Pons (tissue), 1 donor: Measurements from ENCODE around the gene TENM3.

ENCODE experiments used
- DNase-seq: peaks from one replicate; pipeline ENCODE4 v3.0.0-alpha.2; 2016; ENCODE audit warnings: low spot score

TENM3 gene

GRCh38 chr4:182567119-182567518 lies 323.9 kb downstream of the TENM3 start:
- DNase-seq, result no peak

- DNase-seq, result no peak
These were observed 326.4 kb downstream of the TENM3 start for GRCh38 chr4:182569561-182569960.

GRCh38 chr4:182574706-182575105 lies 331.5 kb downstream of the TENM3 start:
- no peak for DNase-seq

- no peak for DNase-seq
These were observed 332.0 kb downstream of the TENM3 start for GRCh38 chr4:182575225-182575624.

- DNase-seq, result no peak
These were observed 333.5 kb downstream of the TENM3 start for GRCh38 chr4:182576601-182577289.

GRCh38 chr4:182577411-182577810 lies 334.2 kb downstream of the TENM3 start:
- DNase-seq, result no peak

GRCh38 chr4:182578402-182578801 lies 335.2 kb downstream of the TENM3 start:
- DNase-seq, result no peak

GRCh38 chr4:182582245-182582644 lies 339.0 kb downstream of the TENM3 start:
- DNase-seq, result no peak

GRCh38 chr4:182583703-182584415 lies 340.7 kb downstream of the TENM3 start:
- DNase-seq, result no peak

- no peak for DNase-seq
These were observed 342.1 kb downstream of the TENM3 start for GRCh38 chr4:182585321-182585720.

GRCh38 chr4:182589100-182589499 lies 345.9 kb downstream of the TENM3 start:
- DNase-seq, result no peak

- DNase-seq, result no peak
These were observed 350.2 kb downstream of the TENM3 start for GRCh38 chr4:182593402-182593801.

- DNase-seq, result no peak
These were observed 350.7 kb downstream of the TENM3 start for GRCh38 chr4:182593864-182594263.

GRCh38 chr4:182600093-182600492 lies 356.9 kb downstream of the TENM3 start:
- no peak for DNase-seq

GRCh38 chr4:182600856-182601255 lies 357.7 kb downstream of the TENM3 start:
- no peak for DNase-seq

GRCh38 chr4:182604161-182604622 lies 361.0 kb downstream of the TENM3 start:
- no peak for DNase-seq

- no peak for DNase-seq
These were observed 361.8 kb downstream of the TENM3 start for GRCh38 chr4:182604953-182605352.

- DNase-seq, result no peak
These were observed 365.3 kb downstream of the TENM3 start for GRCh38 chr4:182608525-182608924.

- DNase-seq, result no peak
These were observed 373.3 kb downstream of the TENM3 start for GRCh38 chr4:182616476-182616875.

GRCh38 chr4:182619660-182620059 lies 376.5 kb downstream of the TENM3 start:
- DNase-seq, result no peak

GRCh38 chr4:182620111-182620980 lies 377.1 kb downstream of the TENM3 start:
- no peak for DNase-seq

GRCh38 chr4:182624281-182624680 lies 381.1 kb downstream of the TENM3 start:
- DNase-seq, result no peak

- DNase-seq, result no peak
These were observed 382.0 kb downstream of the TENM3 start for GRCh38 chr4:182625193-182625592.
